Measurements from ENCODE around the gene FBXL20. TPM values are rescaled to one million over a fixed set of nuclear protein-coding genes. Genes with fewer than 3 reads are reported as not detected.

Gene FBXL20
- polyA plus RNA-seq, 1 of the 3 experiments (the other 2 are of a cell fraction), result 2.2 TPM

DNA sequence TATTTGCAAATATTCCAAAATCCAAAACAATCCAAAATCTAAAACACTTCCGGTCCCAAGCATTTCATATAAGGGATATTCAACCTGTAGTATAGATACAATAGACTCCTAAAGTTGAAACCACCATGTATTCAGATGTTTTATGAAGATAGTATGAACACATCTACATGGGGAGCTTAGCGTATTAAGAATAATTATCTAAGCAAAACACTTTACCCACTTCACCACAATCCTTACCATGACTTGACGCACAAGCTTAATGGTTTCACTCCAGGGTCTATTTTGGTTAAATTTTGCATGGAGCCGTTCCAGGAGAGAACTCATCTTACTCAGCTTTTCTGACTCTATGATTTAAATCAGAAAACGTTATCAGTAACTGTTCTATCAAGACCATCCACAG lies 46.1 kb upstream of the FBXL20 start:
- TF ChIP-seq MEF2A (IDR thresholded peaks at IDR 0.05; ENCODE audit: borderline replicate concordance, low read depth) (no peak), CTCF (IDR thresholded peaks at IDR 0.05) (no peak), YY1 (IDR thresholded peaks at IDR 0.05; ENCODE audit: low read depth) (no peak), RAD21 (IDR thresholded peaks at IDR 0.05; ENCODE audit: low read length) (no peak), TAF1 (IDR thresholded peaks at IDR 0.05; ENCODE audit: borderline replicate concordance, low read depth, low read length) (no peak), TCF12 (IDR thresholded peaks at IDR 0.05) (no peak), RFX5 (IDR thresholded peaks at IDR 0.05; ENCODE audit: low read length) (no peak), GABPA (IDR thresholded peaks at IDR 0.05; ENCODE audit: low read depth) (no peak), NRF1 (IDR thresholded peaks at IDR 0.05; ENCODE audit: low read depth, low read length) (no peak), NFIC (IDR thresholded peaks at IDR 0.05; ENCODE audit: borderline replicate concordance) (no peak), SMC3 (IDR thresholded peaks at IDR 0.05; ENCODE audit: low read depth, low read length) (no peak), FOXJ3 (CRISPR knock-in tag; IDR thresholded peaks at IDR 0.05) (no peak), ELF1 (IDR thresholded peaks at IDR 0.05) (no peak), GATA2 (CRISPR knock-in tag; IDR thresholded peaks at IDR 0.05) (no peak), MXI1 (IDR thresholded peaks at IDR 0.05; ENCODE audit: low read depth, low read length) (no peak), EZH2phosphoT487 (IDR thresholded peaks at IDR 0.05; ENCODE audit: borderline replicate concordance, low read depth) (no peak)
- TF ChIP-seq, protein P1, sequence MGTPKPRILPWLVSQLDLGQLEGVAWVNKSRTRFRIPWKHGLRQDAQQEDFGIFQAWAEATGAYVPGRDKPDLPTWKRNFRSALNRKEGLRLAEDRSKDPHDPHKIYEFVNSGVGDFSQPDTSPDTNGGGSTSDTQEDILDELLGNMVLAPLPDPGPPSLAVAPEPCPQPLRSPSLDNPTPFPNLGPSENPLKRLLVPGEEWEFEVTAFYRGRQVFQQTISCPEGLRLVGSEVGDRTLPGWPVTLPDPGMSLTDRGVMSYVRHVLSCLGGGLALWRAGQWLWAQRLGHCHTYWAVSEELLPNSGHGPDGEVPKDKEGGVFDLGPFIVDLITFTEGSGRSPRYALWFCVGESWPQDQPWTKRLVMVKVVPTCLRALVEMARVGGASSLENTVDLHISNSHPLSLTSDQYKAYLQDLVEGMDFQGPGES (IDR thresholded peaks at IDR 0.05; ENCODE audit: low read depth, low read length), result no peak
- TF ChIP-seq, protein P2, sequence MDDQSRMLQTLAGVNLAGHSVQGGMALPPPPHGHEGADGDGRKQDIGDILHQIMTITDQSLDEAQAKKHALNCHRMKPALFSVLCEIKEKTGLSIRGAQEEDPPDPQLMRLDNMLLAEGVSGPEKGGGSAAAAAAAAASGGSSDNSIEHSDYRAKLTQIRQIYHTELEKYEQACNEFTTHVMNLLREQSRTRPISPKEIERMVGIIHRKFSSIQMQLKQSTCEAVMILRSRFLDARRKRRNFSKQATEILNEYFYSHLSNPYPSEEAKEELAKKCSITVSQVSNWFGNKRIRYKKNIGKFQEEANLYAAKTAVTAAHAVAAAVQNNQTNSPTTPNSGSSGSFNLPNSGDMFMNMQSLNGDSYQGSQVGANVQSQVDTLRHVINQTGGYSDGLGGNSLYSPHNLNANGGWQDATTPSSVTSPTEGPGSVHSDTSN (IDR thresholded peaks at IDR 0.05), result no peak
- TF ChIP-seq, protein P3, sequence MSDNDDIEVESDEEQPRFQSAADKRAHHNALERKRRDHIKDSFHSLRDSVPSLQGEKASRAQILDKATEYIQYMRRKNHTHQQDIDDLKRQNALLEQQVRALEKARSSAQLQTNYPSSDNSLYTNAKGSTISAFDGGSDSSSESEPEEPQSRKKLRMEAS (IDR thresholded peaks at IDR 0.05; ENCODE audit: low read depth), result no peak
- Histone ChIP-seq H3K79me2 (ENCODE audit: insufficient read depth) (peaks cover 65% of the 10 kb centered on the region), H3K4me2 (no peak overlapping the region), H3K9me2 (no peaks in the 10 kb centered on the region), H2AFZ (ENCODE audit: low read depth) (no peak overlapping the region), H3K36me3 (replicated peaks in 1 of 2; ENCODE audit: control insufficient read depth in 1 of 2, insufficient read depth in 2 of 2, low read length in 1 of 2) (peaks cover 12 to 54% of the 10 kb centered on the region in 2 experiments), H3K4me3 (ENCODE audit: low read depth in 2 of 2, low read length in 1 of 2) (no peak overlapping the region), H3K27me3 (ENCODE audit: insufficient read depth) (no peaks in the 10 kb centered on the region), H3F3A (replicated peaks; ENCODE audit: insufficient read depth) (peaks cover 5% of the 10 kb centered on the region), H3K4me1 (ENCODE audit: control insufficient read depth in 1 of 2, insufficient read depth in 2 of 2, low read depth in 1 of 2, low read length in 1 of 2) (peaks cover 4% of the 10 kb centered on the region in 2 experiments; a peak in 2 of 4 replicates), H4K20me1 (ENCODE audit: insufficient read depth) (no peaks in the 10 kb centered on the region), H3K27ac (ENCODE audit: low read depth in 2 of 2, low read length in 1 of 2) (no peak overlapping the region), H3K9ac (no peak overlapping the region), H3K9me3 (no peaks in the 10 kb centered on the region)
- WGBS (ENCODE audit: low lambda C conversion rate), result 85% methylated on average over 5 of the region's 5 CpGs
- CTCF ChIA-PET, result no interaction called here
- POLR2A ChIA-PET, result no interaction called here
- DNase-seq, result no peak

All from SK-N-SH (cell line).